Activated B cell treated with CpG ODN at 0.5 μM for 24 hours (primary cell): ENCODE results near the gene PROX2. TPM values are rescaled to one million over a fixed set of nuclear protein-coding genes. Genes with fewer than 3 reads are reported as not detected.

Experiments used
- ATAC-seq: fragments of 200-7000 bp; cut with Tn5 transposase; one replicate; pipeline ENCODE4 v1.10.0; 2021; ENCODE audit warnings: low read depth, mild to moderate bottlenecking, moderate library complexity
- CTCF ChIA-PET: fragments of 350-600 bp; sonication (Branson Sonifier 250); formaldehyde crosslinking; loops from one replicate; lab custom pipeline; 2021; ENCODE audit warnings: antibody characterized with exemption; lab: Charles Lee
- POLR2A ChIA-PET: fragments of 350-600 bp; sonication (Branson Sonifier 250); formaldehyde crosslinking; loops from one replicate; lab custom pipeline; 2021; ENCODE audit warnings: antibody characterized with exemption; lab: Charles Lee
- DNase-seq: peaks from one replicate; pipeline ENCODE4 v3.0.0; 2022
- H3K27ac Mint-ChIP-seq: one replicate; pipeline ENCODE4 v1.8.0; 2020; ENCODE audit warnings: mixed read lengths
- H3K27me3 Mint-ChIP-seq: one replicate; pipeline ENCODE4 v1.8.0; 2021; ENCODE audit warnings: mixed read lengths
- H3K36me3 Mint-ChIP-seq: one replicate; pipeline ENCODE4 v1.8.0; 2021; ENCODE audit warnings: low read depth, mixed read lengths
- H3K4me1 Mint-ChIP-seq: one replicate; pipeline ENCODE4 v1.8.0; 2021; ENCODE audit warnings: mixed read lengths
- H3K4me3 Mint-ChIP-seq: one replicate; pipeline ENCODE4 v1.8.0; 2020; ENCODE audit warnings: mild to moderate bottlenecking, mixed read lengths
- H3K9me3 Mint-ChIP-seq: one replicate; pipeline ENCODE4 v1.8.0; 2020; ENCODE audit warnings: mixed read lengths
- CTCF ChIP-seq: fragments of 200-600 bp; IDR thresholded peaks from one replicate; pipeline ENCODE4 v1.8.0; 2022; ENCODE audit warnings: antibody characterized with exemption, mild to moderate bottlenecking
- intact Hi-C: fragments of 100-400 bp; cut with micrococcal nuclease; formaldehyde crosslinking; loops from one replicate; pipeline ENCODE4 v1.15.1; 2024
- total RNA-seq: library from RNA; stranded (reverse); gene quantifications from 2 replicates; pipeline ENCODE4 v1.2.3, GENCODE V29; 2022

PROX2 gene
- total RNA-seq, 1 donor from 2014 or later, result not detected

GRCh38 chr14:74921053-74921620 is 45.2 kb upstream of the PROX2 start:
- H3K4me3 Mint-ChIP-seq, result no peak overlapping the region
- H3K36me3 Mint-ChIP-seq, result no peaks in the 10 kb centered on the region
- TF ChIP-seq CTCF, result no peak
- intact Hi-C loops, result no loop called here
- ChIA-PET POLR2A (no interaction called here), CTCF (no interaction called here)
- ATAC-seq (no peak), DNase-seq (no peak)
- no peaks in the 10 kb centered on the region for H3K9me3 Mint-ChIP-seq
- H3K4me1 Mint-ChIP-seq, result peaks cover 8% of the 10 kb centered on the region
- H3K27ac Mint-ChIP-seq, result no peak overlapping the region
- no peaks in the 10 kb centered on the region for H3K27me3 Mint-ChIP-seq

- Mint-ChIP-seq H3K36me3 (no peaks in the 10 kb centered on the region), H3K9me3 (no peaks in the 10 kb centered on the region), H3K4me1 (peaks cover 8% of the 10 kb centered on the region), H3K4me3 (no peak overlapping the region), H3K27ac (no peak overlapping the region), H3K27me3 (no peaks in the 10 kb centered on the region)
- CTCF ChIA-PET, result no interaction called here
- no peak for ATAC-seq
- no peak for DNase-seq
- POLR2A ChIA-PET, result no interaction called here
- intact Hi-C loops, result no loop called here
- no peak for TF ChIP-seq CTCF
Measured at GRCh38 chr14:74920281-74920680, 44.3 kb upstream of the PROX2 start.

- ChIA-PET CTCF (no interaction called here), POLR2A (no interaction called here)
- no peak for TF ChIP-seq CTCF
- intact Hi-C loops, result no loop called here
- H3K27ac Mint-ChIP-seq, result no peak overlapping the region
- DNase-seq (no peak), ATAC-seq (no peak)
- H3K4me1 Mint-ChIP-seq, result peaks cover 8% of the 10 kb centered on the region
- H3K27me3 Mint-ChIP-seq, result no peaks in the 10 kb centered on the region
- no peaks in the 10 kb centered on the region for H3K9me3 Mint-ChIP-seq
- no peak overlapping the region for H3K4me3 Mint-ChIP-seq
- no peaks in the 10 kb centered on the region for H3K36me3 Mint-ChIP-seq
Measured at GRCh38 chr14:74919421-74920165, 43.6 kb upstream of the PROX2 start.

GRCh38 chr14:74918380-74918779 is 42.4 kb upstream of the PROX2 start:
- Mint-ChIP-seq H3K4me3 (no peak overlapping the region), H3K27ac (no peak overlapping the region), H3K4me1 (peaks cover 2% of the 10 kb centered on the region), H3K36me3 (no peaks in the 10 kb centered on the region), H3K9me3 (no peaks in the 10 kb centered on the region), H3K27me3 (no peaks in the 10 kb centered on the region)
- POLR2A ChIA-PET, result no interaction called here
- CTCF ChIA-PET, result no interaction called here
- ATAC-seq (no peak), DNase-seq (no peak)
- no peak for TF ChIP-seq CTCF
- intact Hi-C loops, result no loop called here

- ChIA-PET POLR2A (no interaction called here), CTCF (interaction anchor here (1.3 to 1.7 kb wide), 2 partner anchors 12 to 171 kb away, joined by 4 to 8 read pairs; no protein-coding TSS in a partner anchor)
- Mint-ChIP-seq H3K4me1 (peaks cover 2% of the 10 kb centered on the region), H3K9me3 (no peaks in the 10 kb centered on the region), H3K27ac (no peak overlapping the region), H3K27me3 (no peaks in the 10 kb centered on the region), H3K36me3 (no peaks in the 10 kb centered on the region), H3K4me3 (no peak overlapping the region)
- intact Hi-C loops, result no loop called here
- no peak for TF ChIP-seq CTCF
- no peak for ATAC-seq
- DNase-seq, result no peak
Measured at GRCh38 chr14:74917646-74918081, 41.7 kb upstream of the PROX2 start.
